CD4-positive, alpha-beta T cell (primary cell): ENCODE results near the gene TPGS1. TPM values are rescaled to one million over a fixed set of nuclear protein-coding genes. Genes with fewer than 3 reads are reported as not detected.

Source experiments
- ATAC-seq: fragments of 200-7000 bp; cut with Tn5 transposase; one replicate; pipeline ENCODE4 v1.10.0; 2022; ENCODE audit warnings: mild to moderate bottlenecking; ENCODE audit not compliant: poor library complexity
- CTCF ChIA-PET: fragments of 350-600 bp; sonication (Branson Sonifier 250); formaldehyde crosslinking; loops from one replicate; lab custom pipeline; 2021; ENCODE audit warnings: antibody characterized with exemption, inconsistent platforms; lab: Charles Lee
- POLR2A ChIA-PET: fragments of 350-600 bp; sonication (Branson Sonifier 250); formaldehyde crosslinking; loops from one replicate; lab custom pipeline; 2021; ENCODE audit warnings: antibody characterized with exemption, inconsistent platforms; lab: Charles Lee
- DNase-seq, 14 experiments: peaks; one replicate each; pipeline ENCODE4 v3.0.0-alpha.2; 2013 to 2020; ENCODE audit warnings: mixed read lengths in 2 of 14
- H3K27ac ChIP-seq, 2 donors: one replicate each; pipeline versions ENCODE4 v1.5.1 to v1.7.0; 2013; ENCODE audit warnings: low read length in 2 of 2, low read depth in 1 of 2, mild to moderate bottlenecking in 1 of 2
- H3K27me3 ChIP-seq, 2 experiments: 1 replicate in 1 of 2; 2 replicates in 1 of 2; pipeline versions ENCODE4 v1.6.1 to v1.7.0; 2013; ENCODE audit warnings: low read length in 2 of 2, control low read depth in 1 of 2, mild to moderate bottlenecking in 1 of 2, moderate library complexity in 1 of 2; ENCODE audit not compliant: insufficient read depth in 2 of 2, control insufficient read depth in 1 of 2
- H3K36me3 ChIP-seq: one replicate; pipeline ENCODE4 v1.6.1; 2013; ENCODE audit warnings: low read length, control low read depth; ENCODE audit not compliant: insufficient read depth
- H3K4me1 ChIP-seq: one replicate; pipeline ENCODE4 v1.6.1; 2013; ENCODE audit warnings: low read length, control low read depth; ENCODE audit not compliant: insufficient read depth
- H3K4me3 ChIP-seq: one replicate; pipeline ENCODE4 v1.5.1; 2013; ENCODE audit warnings: mild to moderate bottlenecking, low read length, moderate library complexity
- H3K9me3 ChIP-seq, 2 experiments: 1 replicate in 1 of 2; 2 replicates in 1 of 2; pipeline versions ENCODE4 v1.6.1 to v1.7.0; 2013; ENCODE audit warnings: low read length in 2 of 2, mild to moderate bottlenecking in 2 of 2, control low read depth in 1 of 2, moderate library complexity in 1 of 2; ENCODE audit not compliant: control insufficient read depth in 1 of 2, insufficient read depth in 1 of 2
- H3K27ac Mint-ChIP-seq: one replicate; pipeline ENCODE4 v1.8.0; 2020; ENCODE audit warnings: mixed read lengths
- H3K27me3 Mint-ChIP-seq: one replicate; pipeline ENCODE4 v1.8.0; 2021; ENCODE audit warnings: mixed read lengths
- H3K36me3 Mint-ChIP-seq: one replicate; pipeline ENCODE4 v1.8.0; 2021; ENCODE audit warnings: low read depth, mixed read lengths
- H3K4me1 Mint-ChIP-seq: one replicate; pipeline ENCODE4 v1.8.0; 2021; ENCODE audit warnings: low read depth, mixed read lengths
- H3K4me3 Mint-ChIP-seq: one replicate; pipeline ENCODE4 v1.8.0; 2020; ENCODE audit warnings: mild to moderate bottlenecking, mixed read lengths
- H3K9me3 Mint-ChIP-seq: one replicate; pipeline ENCODE4 v1.8.0; 2020; ENCODE audit warnings: mixed read lengths
- CTCF ChIP-seq: fragments of 200-600 bp; IDR thresholded peaks from one replicate; pipeline ENCODE4 v1.8.0; 2022; ENCODE audit warnings: antibody characterized with exemption, mild to moderate bottlenecking
- intact Hi-C, 2 experiments: fragments of 100-400 bp; cut with DNase I in 1 of 2; cut with micrococcal nuclease in 1 of 2; formaldehyde crosslinking; loops; one replicate each; pipeline versions ENCODE4 v1.15.1 to v1.9.0; 2023 to 2025; cut with DNase I, micrococcal nuclease
- total RNA-seq, 174 experiments: library from RNA in 2 of 174; stranded (reverse) in 2 of 174; gene quantifications; one replicate each; pipeline ENCODE4 v1.2.3 and lab custom pipeline; 2021 to 2026

TPGS1 gene
- total RNA-seq, 2 experiments from 2014 or later, result 17.2 to 18.2 TPM

GRCh38 chr19:493391-494170 is 13.7 kb upstream of the TPGS1 start:
- H3K4me1 ChIP-seq, result peaks cover 31% of the 10 kb centered on the region
- CTCF ChIA-PET, result interaction anchor here (1.3 to 3.7 kb wide), 2 partner anchors 13 to 17 kb away, joined by 4 to 18 read pairs; no protein-coding TSS in a partner anchor
- intact Hi-C loops, result no loop called here
- ATAC-seq (no peak), DNase-seq (no peak)
- no peaks in the 10 kb centered on the region for H3K9me3 Mint-ChIP-seq
- no peaks in the 10 kb centered on the region for H3K36me3 Mint-ChIP-seq
- no peak overlapping the region for H3K27ac Mint-ChIP-seq
- TF ChIP-seq CTCF, result no peak
- POLR2A ChIA-PET, result interaction anchor here (1.0 kb wide), 1 partner anchor 13 kb away, joined by 3 read pairs; no protein-coding TSS in a partner anchor
- peaks cover 13 to 21% of the 10 kb centered on the region in 2 experiments for H3K27me3 ChIP-seq
- no peaks in the 10 kb centered on the region for H3K4me1 Mint-ChIP-seq
- peaks cover 0 to 20% of the 10 kb centered on the region in 2 experiments for H3K9me3 ChIP-seq
- no peak overlapping the region for H3K4me3 Mint-ChIP-seq
- no peak overlapping the region for H3K27ac ChIP-seq
- H3K27me3 Mint-ChIP-seq, result peaks cover 10% of the 10 kb centered on the region
- no peak overlapping the region for H3K4me3 ChIP-seq
- no peaks in the 10 kb centered on the region for H3K36me3 ChIP-seq

GRCh38 chr19:494171-495080 is 12.9 kb upstream of the TPGS1 start:
- Histone ChIP-seq H3K9me3 (peaks cover 0 to 20% of the 10 kb centered on the region in 2 experiments), H3K4me3 (no peak overlapping the region), H3K27ac (no peak overlapping the region), H3K36me3 (no peaks in the 10 kb centered on the region), H3K4me1 (peaks cover 27% of the 10 kb centered on the region), H3K27me3 (peaks cover 19 to 26% of the 10 kb centered on the region in 2 experiments)
- no peak for ATAC-seq
- DNase-seq, result no peak
- TF ChIP-seq CTCF, result no peak
- H3K27ac Mint-ChIP-seq, result no peak overlapping the region
- peaks cover 15% of the 10 kb centered on the region for H3K27me3 Mint-ChIP-seq
- no peak overlapping the region for H3K4me3 Mint-ChIP-seq
- CTCF ChIA-PET, result interaction anchor here (1.3 kb wide), 1 partner anchor 12 kb away, joined by 4 read pairs; no protein-coding TSS in a partner anchor
- POLR2A ChIA-PET, result interaction anchor here (1.0 to 1.3 kb wide), 2 partner anchors 12 kb away, joined by 3 to 4 read pairs; no protein-coding TSS in a partner anchor
- H3K4me1 Mint-ChIP-seq, result no peaks in the 10 kb centered on the region
- H3K36me3 Mint-ChIP-seq, result no peaks in the 10 kb centered on the region
- intact Hi-C loops, result no loop called here
- H3K9me3 Mint-ChIP-seq, result no peaks in the 10 kb centered on the region

GRCh38 chr19:495081-495401 is 12.3 kb upstream of the TPGS1 start:
- intact Hi-C loops, result no loop called here
- Histone ChIP-seq H3K9me3 (peaks cover 0 to 20% of the 10 kb centered on the region in 2 experiments), H3K4me1 (peaks cover 23% of the 10 kb centered on the region), H3K27ac (no peak overlapping the region), H3K36me3 (no peaks in the 10 kb centered on the region), H3K4me3 (no peak overlapping the region), H3K27me3 (peaks cover 19 to 27% of the 10 kb centered on the region in 2 experiments)
- no peaks in the 10 kb centered on the region for H3K36me3 Mint-ChIP-seq
- ChIA-PET CTCF (interaction anchor here (1.2 to 1.7 kb wide), 3 partner anchors 9 to 16 kb away, joined by 7 to 15 read pairs (median 14); partner anchors contain the start of gene TPGS1), POLR2A (interaction anchor here (0.8 to 1.3 kb wide), 2 partner anchors 12 to 16 kb away, joined by 3 to 4 read pairs; no protein-coding TSS in a partner anchor)
- no peaks in the 10 kb centered on the region for H3K9me3 Mint-ChIP-seq
- H3K27me3 Mint-ChIP-seq, result peaks cover 18% of the 10 kb centered on the region
- TF ChIP-seq CTCF, result no peak
- ATAC-seq (no peak), DNase-seq (no peak)
- no peak overlapping the region for H3K4me3 Mint-ChIP-seq
- H3K4me1 Mint-ChIP-seq, result no peaks in the 10 kb centered on the region
- no peak overlapping the region for H3K27ac Mint-ChIP-seq
